Kidney (tissue), 14 donors: ENCODE results near the gene NALCN. TPM values are rescaled to one million over a fixed set of nuclear protein-coding genes. Genes with fewer than 3 reads are reported as not detected.
A peak's percentile ranks its signal among the peaks of the same experiment; 100 is the strongest.

Experiments used
- DNase-seq, 5 donors: peaks; one replicate each; pipeline ENCODE4 v3.0.0-alpha.2; 2013 to 2020
- FAIRE-seq: peaks from 2 replicates; lab custom pipeline; 2012; peaks lifted over from hg19 to GRCh38; lab: Jason Lieb, UNC
- H3K27ac ChIP-seq, 2 donors: one replicate each; pipeline ENCODE4 v1.7.0; 2013; ENCODE audit warnings: low read depth in 2 of 2, low read length in 2 of 2, inconsistent platforms in 1 of 2
- H3K27me3 ChIP-seq: one replicate; pipeline ENCODE4 v1.7.1; 2013; ENCODE audit warnings: low read length, inconsistent platforms; ENCODE audit not compliant: control insufficient read depth, insufficient read depth
- H3K36me3 ChIP-seq, 3 donors: one replicate each; pipeline versions ENCODE4 v1.7.0 to v1.7.1; 2013; ENCODE audit warnings: low read length in 3 of 3, control low read depth in 1 of 3, inconsistent platforms in 1 of 3; ENCODE audit not compliant: insufficient read depth in 3 of 3, control insufficient read depth in 2 of 3
- H3K4me1 ChIP-seq, 3 donors: one replicate each; pipeline versions ENCODE4 v1.7.0 to v1.7.1; 2013; ENCODE audit warnings: low read length in 3 of 3, inconsistent platforms in 1 of 3, low read depth in 1 of 3; ENCODE audit not compliant: control insufficient read depth in 2 of 3, insufficient read depth in 2 of 3
- H3K4me3 ChIP-seq, 3 donors: one replicate each; pipeline versions ENCODE4 v1.7.0 to v1.8.1; 2013; ENCODE audit warnings: low read length in 3 of 3, control low read depth in 1 of 3, inconsistent platforms in 1 of 3
- H3K9ac ChIP-seq, 3 donors: one replicate each; pipeline versions ENCODE4 v1.7.0 to v1.7.1; 2013; ENCODE audit warnings: low read length in 3 of 3, control low read depth in 1 of 3, inconsistent platforms in 1 of 3
- H3K9me3 ChIP-seq, 3 donors: one replicate each; pipeline versions ENCODE4 v1.7.0 to v1.7.1; 2013; ENCODE audit warnings: low read length in 3 of 3, control low read depth in 1 of 3, inconsistent platforms in 1 of 3; ENCODE audit not compliant: control insufficient read depth in 2 of 3, insufficient read depth in 1 of 3
- CTCF ChIP-seq: IDR thresholded peaks from 3 replicates; pipeline ENCODE4 v1.5.1; 2012; ENCODE audit warnings: mild to moderate bottlenecking, moderate library complexity, borderline replicate concordance; ENCODE audit not compliant: insufficient read depth; ENCODE audit errors: extremely low read depth
- intact Hi-C: fragments of 100-400 bp; cut with DNase I; formaldehyde crosslinking; loops from one replicate; pipeline ENCODE4 v1.11.1; 2022
- polyA plus RNA-seq: library from polyadenylated mRNA; stranded (reverse); fragments of 350-450 nt; fragmentation: Illumina TruSeq; extraction: RNeasy Lipid Tissue Mini Kit (QIAGEN cat#74804); gene quantifications from one replicate; pipeline ENCODE4 v1.2.3, GENCODE V29; 2014; ENCODE audit warnings: low read depth, low replicate concordance; ENCODE audit not compliant: insufficient read depth
- total RNA-seq: library from RNA; stranded (reverse); fragmentation: NEBNext Ultra II Directional; extraction: Animal tissue kit (Norgen Biotek cat#: 25700); gene quantifications from one replicate; pipeline ENCODE4 v1.2.1, GENCODE V29; 2021
- donor health status: control.
- donor health status: control.
- donor health status: control.
- donor health status: control.
- donor health status: control.
- donor health status: DM: yes; HTN: yes; CAD: no.
- donor health status: Normal renal cell carcinoma (clear cell type).

The NALCN gene
- total and polyA plus RNA-seq, 2 donors from 2014 or later = 0.43 to 2.4 TPM

GRCh38 chr13:101178406-101178805 lies 237.9 kb downstream of the NALCN start:
- intact Hi-C loops = no loop called here
- TF ChIP-seq CTCF = no peak
- Histone ChIP-seq H3K36me3 (no peaks in the 10 kb centered on the region), H3K9me3 (no peaks in the 10 kb centered on the region), H3K4me3 (no peak overlapping the region), H3K27ac (no peak overlapping the region), H3K27me3 (no peaks in the 10 kb centered on the region), H3K9ac (no peak overlapping the region), H3K4me1 (no peaks in the 10 kb centered on the region)
- FAIRE-seq (no peak), DNase-seq (peak in 3 of 5 donors; percentile 37 to 65 (median 38))

- FAIRE-seq (no peak), DNase-seq (no peak)
- intact Hi-C loops = no loop called here
- no peaks in the 10 kb centered on the region for H3K36me3 ChIP-seq
- no peak overlapping the region for H3K9ac ChIP-seq
- no peak for TF ChIP-seq CTCF
- no peaks in the 10 kb centered on the region for H3K27me3 ChIP-seq
- no peaks in the 10 kb centered on the region for H3K4me1 ChIP-seq
- H3K9me3 ChIP-seq = no peaks in the 10 kb centered on the region
- no peak overlapping the region for H3K27ac ChIP-seq
- H3K4me3 ChIP-seq = no peak overlapping the region
Measured at GRCh38 chr13:101170306-101170705, 246.0 kb downstream of the NALCN start.

GRCh38 chr13:101157261-101157660 lies 259.0 kb downstream of the NALCN start:
- no peaks in the 10 kb centered on the region for H3K36me3 ChIP-seq
- no peak for DNase-seq
- no peak overlapping the region for H3K4me3 ChIP-seq
- no peak for FAIRE-seq
- H3K27ac ChIP-seq = no peak overlapping the region
- no peaks in the 10 kb centered on the region for H3K9me3 ChIP-seq
- intact Hi-C loops = no loop called here
- no peak overlapping the region for H3K9ac ChIP-seq
- H3K4me1 ChIP-seq = no peaks in the 10 kb centered on the region
- H3K27me3 ChIP-seq = no peaks in the 10 kb centered on the region
- TF ChIP-seq CTCF = no peak

- H3K9me3 ChIP-seq = no peaks in the 10 kb centered on the region
- no peak overlapping the region for H3K9ac ChIP-seq
- intact Hi-C loops = no loop called here
- no peaks in the 10 kb centered on the region for H3K27me3 ChIP-seq
- no peak overlapping the region for H3K4me3 ChIP-seq
- H3K27ac ChIP-seq = no peak overlapping the region
- peak; percentile 23 for FAIRE-seq
- no peak for DNase-seq
- H3K4me1 ChIP-seq = no peaks in the 10 kb centered on the region
- H3K36me3 ChIP-seq = no peaks in the 10 kb centered on the region
- peak; percentile 5 for TF ChIP-seq CTCF
Measured at GRCh38 chr13:101155920-101156319, 260.4 kb downstream of the NALCN start.
